HepG2 (cell line): ENCODE measurements around the gene MUL1. TPM values are rescaled to one million over a fixed set of nuclear protein-coding genes. Genes with fewer than 3 reads are reported as not detected.

ENCODE experiments used
- HCFC1 ChIP-seq: fragments of 150-350 bp; IDR thresholded peaks from 2 replicates; pipeline ENCODE4 v1.6.1; 2014; ENCODE audit warnings: low read depth, low read length
- HNRNPK ChIP-seq: fragments of 200-400 bp; formaldehyde crosslinking; IDR thresholded peaks from 2 replicates; pipeline ENCODE4 v1.6.1; 2018; ENCODE audit warnings: low read length, low read depth, moderate library complexity, mild to moderate bottlenecking; ENCODE audit not compliant: poor library complexity, severe bottlenecking
- MATR3 ChIP-seq: sonication (generic); formaldehyde crosslinking; IDR thresholded peaks from 2 replicates; pipeline ENCODE4 v1.4.0; 2020; ENCODE audit warnings: missing genetic modification reagents
- PAF1 ChIP-seq: IDR thresholded peaks from 2 replicates; pipeline ENCODE4 v1.6.1; 2016; ENCODE audit warnings: missing genetic modification reagents, missing compliant biosample characterization
- PCBP1 ChIP-seq: fragments of 200-400 bp; formaldehyde crosslinking; IDR thresholded peaks from 2 replicates; pipeline ENCODE4 v1.6.1; 2017; ENCODE audit warnings: mild to moderate bottlenecking, low read depth, low read length, borderline replicate concordance
- PCBP2 ChIP-seq: fragments of 200-400 bp; formaldehyde crosslinking; optimal IDR thresholded peaks from 2 replicates; pipeline ENCODE3; 2018; ENCODE audit warnings: low read length, low read depth; ENCODE audit not compliant: poor library complexity, severe bottlenecking
- RAD51 ChIP-seq: fragments of 450-650 bp; IDR thresholded peaks from 2 replicates; pipeline ENCODE4 v1.6.1; 2016; ENCODE audit warnings: borderline replicate concordance
- ZFP90 ChIP-seq: sonication (generic); formaldehyde crosslinking; IDR thresholded peaks from 2 replicates; pipeline ENCODE4 v1.8.0; 2022; ENCODE audit warnings: missing genetic modification reagents, mild to moderate bottlenecking, inconsistent platforms, borderline replicate concordance
- ZNF230 ChIP-seq: sonication (generic); formaldehyde crosslinking; IDR thresholded peaks from 2 replicates; pipeline ENCODE4 v1.4.0; 2020; ENCODE audit warnings: mild to moderate bottlenecking, missing genetic modification reagents
- ZNF337 ChIP-seq: sonication (generic); formaldehyde crosslinking; IDR thresholded peaks from 2 replicates; pipeline ENCODE4 v1.5.1; 2020; ENCODE audit warnings: missing genetic modification reagents, low read depth, mild to moderate bottlenecking, borderline replicate concordance
- polyA plus RNA-seq, 8 experiments: library from polyadenylated mRNA; depleted of rRNA in 3 of 8; stranded (reverse) in 7 of 8; unstranded in 1 of 8; fragments of >200 nt; fragmentation: Illumina TruSeq in 4 of 8; extraction: Trizol in 4 of 8; gene quantifications; 2 replicates each; pipeline versions ENCODE4 v1.2.1 to v1.2.3, GENCODE V29; 2011 to 2016; ENCODE audit warnings: low read depth in 4 of 8, missing spikeins in 1 of 8, mixed read lengths in 1 of 8; ENCODE audit not compliant: insufficient read depth in 1 of 8
- total RNA-seq, 5 experiments: library from RNA; depleted of rRNA; stranded (reverse); fragments of >200 nt; fragmentation: Illumina TruSeq; extraction: Trizol; gene quantifications; 2 replicates each; pipeline ENCODE4 v1.2.3, GENCODE V29; 2016; ENCODE audit warnings: low read depth in 1 of 5
- TF ChIP-seq, protein P1 (sequence below): sonication (generic); formaldehyde crosslinking; conservative IDR thresholded peaks from 2 replicates; pipeline ENCODE4 v1.4.0; 2020; ENCODE audit warnings: missing genetic modification reagents
- TF ChIP-seq, protein P2 (sequence below): IDR thresholded peaks from 2 replicates; pipeline ENCODE4 v1.6.1; 2018; ENCODE audit warnings: missing genetic modification reagents
- TF ChIP-seq, protein P3 (sequence below): sonication (generic); formaldehyde crosslinking; conservative IDR thresholded peaks from 2 replicates; pipeline ENCODE4 v1.8.1; 2023; ENCODE audit warnings: missing genetic modification reagents
- TF ChIP-seq, protein P4 (sequence below): IDR thresholded peaks from 2 replicates; pipeline ENCODE4 v1.6.1; 2016; ENCODE audit warnings: missing compliant biosample characterization, missing genetic modification reagents, borderline replicate concordance
- TF ChIP-seq, protein P5 (sequence below): sonication (generic); formaldehyde crosslinking; IDR thresholded peaks from 2 replicates; pipeline ENCODE4 v1.8.0; 2022; ENCODE audit warnings: mild to moderate bottlenecking, missing genetic modification reagents, borderline replicate concordance
- TF ChIP-seq, protein P6 (sequence below): sonication (generic); formaldehyde crosslinking; IDR thresholded peaks from 2 replicates; pipeline ENCODE4 v1.5.1; 2020; ENCODE audit warnings: missing genetic modification reagents, mild to moderate bottlenecking, borderline replicate concordance
- TF ChIP-seq, protein P7 (sequence below): sonication (generic); formaldehyde crosslinking; IDR thresholded peaks from 2 replicates; pipeline ENCODE4 v1.5.0; 2020; ENCODE audit warnings: missing genetic modification reagents

The MUL1 gene
- total and polyA plus RNA-seq, 2 of the 13 experiments (the other 11 are each of a cell fraction or from before 2014, with no cell fraction given): 21.5 to 26.5 TPM

DNA sequence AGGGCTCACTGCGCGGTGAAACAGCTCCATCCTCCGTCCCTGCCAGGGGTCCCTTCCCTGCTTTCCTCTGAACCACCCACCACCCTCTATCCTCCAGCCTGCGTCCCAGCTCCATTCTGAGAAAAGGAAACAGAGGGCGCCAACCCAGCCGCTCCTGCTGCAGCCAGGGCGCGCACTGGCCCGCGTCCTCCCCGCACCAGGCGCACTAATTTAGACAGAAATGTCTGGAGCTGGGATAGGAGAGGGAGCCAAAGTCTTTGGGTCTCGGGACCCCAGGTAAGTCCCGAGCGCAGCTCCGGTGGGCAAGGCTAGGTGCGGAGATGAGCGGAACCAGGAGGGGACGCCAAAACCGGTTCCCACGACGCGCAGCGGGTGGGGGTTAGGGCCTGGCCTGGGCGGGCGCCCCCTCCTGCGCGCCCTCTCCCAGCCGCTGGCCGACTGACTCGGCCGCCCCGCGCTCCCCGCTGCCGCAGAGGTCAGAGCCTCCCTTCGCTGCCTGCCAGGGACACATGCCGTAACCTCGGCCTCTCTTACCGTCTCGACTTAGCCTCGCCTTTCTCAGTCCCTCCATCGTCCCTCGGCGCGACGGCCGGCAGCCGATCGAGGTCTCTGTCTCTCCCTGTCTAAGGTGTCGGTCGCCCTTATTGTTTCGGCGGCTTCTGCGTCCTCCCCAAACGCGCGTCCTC, 24.0 kb downstream of the MUL1 start (continued):
- TF ChIP-seq, protein P1, sequence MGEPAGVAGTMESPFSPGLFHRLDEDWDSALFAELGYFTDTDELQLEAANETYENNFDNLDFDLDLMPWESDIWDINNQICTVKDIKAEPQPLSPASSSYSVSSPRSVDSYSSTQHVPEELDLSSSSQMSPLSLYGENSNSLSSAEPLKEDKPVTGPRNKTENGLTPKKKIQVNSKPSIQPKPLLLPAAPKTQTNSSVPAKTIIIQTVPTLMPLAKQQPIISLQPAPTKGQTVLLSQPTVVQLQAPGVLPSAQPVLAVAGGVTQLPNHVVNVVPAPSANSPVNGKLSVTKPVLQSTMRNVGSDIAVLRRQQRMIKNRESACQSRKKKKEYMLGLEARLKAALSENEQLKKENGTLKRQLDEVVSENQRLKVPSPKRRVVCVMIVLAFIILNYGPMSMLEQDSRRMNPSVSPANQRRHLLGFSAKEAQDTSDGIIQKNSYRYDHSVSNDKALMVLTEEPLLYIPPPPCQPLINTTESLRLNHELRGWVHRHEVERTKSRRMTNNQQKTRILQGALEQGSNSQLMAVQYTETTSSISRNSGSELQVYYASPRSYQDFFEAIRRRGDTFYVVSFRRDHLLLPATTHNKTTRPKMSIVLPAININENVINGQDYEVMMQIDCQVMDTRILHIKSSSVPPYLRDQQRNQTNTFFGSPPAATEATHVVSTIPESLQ (CRISPR knock-in tag): no peak
- TF ChIP-seq ZFP90 (CRISPR knock-in tag) (peak; percentile 78; the same call in 1 of the 2 replicates), ZNF337 (CRISPR knock-in tag) (no peak), RAD51 (no peak), PAF1 (CRISPR knock-in tag) (no peak), PCBP1 (no peak), HNRNPK (no peak), ZNF230 (CRISPR knock-in tag) (0 out of 2 replicates have a peak, but pooled peaks have one; percentile 63), MATR3 (CRISPR knock-in tag) (no peak), HCFC1 (no peak), PCBP2 (no peak)
- TF ChIP-seq, protein P2, sequence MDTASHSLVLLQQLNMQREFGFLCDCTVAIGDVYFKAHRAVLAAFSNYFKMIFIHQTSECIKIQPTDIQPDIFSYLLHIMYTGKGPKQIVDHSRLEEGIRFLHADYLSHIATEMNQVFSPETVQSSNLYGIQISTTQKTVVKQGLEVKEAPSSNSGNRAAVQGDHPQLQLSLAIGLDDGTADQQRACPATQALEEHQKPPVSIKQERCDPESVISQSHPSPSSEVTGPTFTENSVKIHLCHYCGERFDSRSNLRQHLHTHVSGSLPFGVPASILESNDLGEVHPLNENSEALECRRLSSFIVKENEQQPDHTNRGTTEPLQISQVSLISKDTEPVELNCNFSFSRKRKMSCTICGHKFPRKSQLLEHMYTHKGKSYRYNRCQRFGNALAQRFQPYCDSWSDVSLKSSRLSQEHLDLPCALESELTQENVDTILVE: no peak
- TF ChIP-seq, protein P3, sequence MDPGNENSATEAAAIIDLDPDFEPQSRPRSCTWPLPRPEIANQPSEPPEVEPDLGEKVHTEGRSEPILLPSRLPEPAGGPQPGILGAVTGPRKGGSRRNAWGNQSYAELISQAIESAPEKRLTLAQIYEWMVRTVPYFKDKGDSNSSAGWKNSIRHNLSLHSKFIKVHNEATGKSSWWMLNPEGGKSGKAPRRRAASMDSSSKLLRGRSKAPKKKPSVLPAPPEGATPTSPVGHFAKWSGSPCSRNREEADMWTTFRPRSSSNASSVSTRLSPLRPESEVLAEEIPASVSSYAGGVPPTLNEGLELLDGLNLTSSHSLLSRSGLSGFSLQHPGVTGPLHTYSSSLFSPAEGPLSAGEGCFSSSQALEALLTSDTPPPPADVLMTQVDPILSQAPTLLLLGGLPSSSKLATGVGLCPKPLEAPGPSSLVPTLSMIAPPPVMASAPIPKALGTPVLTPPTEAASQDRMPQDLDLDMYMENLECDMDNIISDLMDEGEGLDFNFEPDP (CRISPR knock-in tag): no peak
- TF ChIP-seq, protein P4, sequence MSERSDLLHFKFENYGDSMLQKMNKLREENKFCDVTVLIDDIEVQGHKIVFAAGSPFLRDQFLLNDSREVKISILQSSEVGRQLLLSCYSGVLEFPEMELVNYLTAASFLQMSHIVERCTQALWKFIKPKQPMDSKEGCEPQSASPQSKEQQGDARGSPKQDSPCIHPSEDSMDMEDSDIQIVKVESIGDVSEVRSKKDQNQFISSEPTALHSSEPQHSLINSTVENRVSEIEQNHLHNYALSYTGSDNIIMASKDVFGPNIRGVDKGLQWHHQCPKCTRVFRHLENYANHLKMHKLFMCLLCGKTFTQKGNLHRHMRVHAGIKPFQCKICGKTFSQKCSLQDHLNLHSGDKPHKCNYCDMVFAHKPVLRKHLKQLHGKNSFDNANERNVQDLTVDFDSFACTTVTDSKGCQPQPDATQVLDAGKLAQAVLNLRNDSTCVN: no peak
- TF ChIP-seq, protein P5, sequence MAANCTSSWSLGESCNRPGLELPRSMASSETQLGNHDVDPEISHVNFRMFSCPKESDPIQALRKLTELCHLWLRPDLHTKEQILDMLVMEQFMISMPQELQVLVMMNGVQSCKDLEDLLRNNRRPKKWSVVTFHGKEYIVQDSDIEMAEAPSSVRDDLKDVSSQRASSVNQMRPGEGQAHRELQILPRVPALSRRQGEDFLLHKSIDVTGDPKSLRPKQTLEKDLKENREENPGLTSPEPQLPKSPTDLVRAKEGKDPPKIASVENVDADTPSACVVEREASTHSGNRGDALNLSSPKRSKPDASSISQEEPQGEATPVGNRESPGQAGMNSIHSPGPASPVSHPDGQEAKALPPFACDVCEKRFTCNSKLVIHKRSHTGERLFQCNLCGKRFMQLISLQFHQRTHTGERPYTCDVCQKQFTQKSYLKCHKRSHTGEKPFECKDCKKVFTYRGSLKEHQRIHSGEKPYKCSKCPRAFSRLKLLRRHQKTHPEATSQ: no peak
- TF ChIP-seq, protein P6, sequence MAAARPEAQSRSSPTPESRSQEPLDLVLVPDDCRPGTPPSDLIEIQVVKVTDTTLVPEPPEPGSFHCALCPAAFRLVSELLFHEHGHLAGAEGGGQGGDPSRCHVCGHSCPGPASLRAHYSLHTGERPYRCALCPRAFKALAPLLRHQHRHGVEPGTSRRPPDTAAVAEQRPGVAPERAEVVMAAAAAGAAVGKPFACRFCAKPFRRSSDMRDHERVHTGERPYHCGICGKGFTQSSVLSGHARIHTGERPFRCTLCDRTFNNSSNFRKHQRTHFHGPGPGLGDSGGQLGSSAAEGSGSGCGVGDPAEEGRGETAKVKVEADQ: no peak
- TF ChIP-seq, protein P7, sequence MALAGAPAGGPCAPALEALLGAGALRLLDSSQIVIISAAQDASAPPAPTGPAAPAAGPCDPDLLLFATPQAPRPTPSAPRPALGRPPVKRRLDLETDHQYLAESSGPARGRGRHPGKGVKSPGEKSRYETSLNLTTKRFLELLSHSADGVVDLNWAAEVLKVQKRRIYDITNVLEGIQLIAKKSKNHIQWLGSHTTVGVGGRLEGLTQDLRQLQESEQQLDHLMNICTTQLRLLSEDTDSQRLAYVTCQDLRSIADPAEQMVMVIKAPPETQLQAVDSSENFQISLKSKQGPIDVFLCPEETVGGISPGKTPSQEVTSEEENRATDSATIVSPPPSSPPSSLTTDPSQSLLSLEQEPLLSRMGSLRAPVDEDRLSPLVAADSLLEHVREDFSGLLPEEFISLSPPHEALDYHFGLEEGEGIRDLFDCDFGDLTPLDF: no peak
